Ovary (tissue), 9 donors: ENCODE data around the gene SPINK7. TPM values are rescaled to one million over a fixed set of nuclear protein-coding genes. Genes with fewer than 3 reads are reported as not detected.

Source experiments
- DNase-seq, 5 donors: peaks; one replicate each; pipeline ENCODE4 v3.0.0-alpha.2; 2019 to 2020
- H3K27ac ChIP-seq, 2 donors: fragments of 200-600 bp; one replicate each; pipeline versions ENCODE4 v1.5.1 to v1.8.0; 2019 to 2022
- H3K27me3 ChIP-seq: fragments of 200-600 bp; one replicate; pipeline ENCODE4 v1.8.0; 2022
- H3K36me3 ChIP-seq: fragments of 200-600 bp; sonication (generic); one replicate; pipeline ENCODE4 v1.5.1; 2019
- H3K4me1 ChIP-seq: one replicate; pipeline ENCODE4 v1.8.1; 2013; ENCODE audit warnings: mild to moderate bottlenecking, moderate library complexity; ENCODE audit not compliant: insufficient read depth
- H3K4me3 ChIP-seq: fragments of 200-600 bp; sonication (generic); one replicate; pipeline ENCODE4 v1.5.1; 2017
- H3K9me3 ChIP-seq, 2 donors: fragments of 200-600 bp in 1 of 2; sonication (generic) in 1 of 2; one replicate each; pipeline versions ENCODE4 v1.5.1 to v1.8.1; 2013 to 2019; ENCODE audit warnings: mild to moderate bottlenecking in 1 of 2, moderate library complexity in 1 of 2
- CTCF ChIP-seq, 3 donors: fragments of 450-650 bp in 2 of 3; fragments of 200-600 bp in 1 of 3; IDR thresholded peaks; one replicate each; pipeline versions ENCODE4 v1.5.1 to v1.8.0; 2016 to 2022; ENCODE audit warnings: antibody characterized with exemption in 3 of 3, mild to moderate bottlenecking in 1 of 3
- EP300 ChIP-seq: sonication (generic); formaldehyde crosslinking; IDR thresholded peaks from one replicate; pipeline ENCODE4 v1.6.1; 2017; ENCODE audit warnings: antibody characterized with exemption
- POLR2A ChIP-seq: fragments of 450-650 bp; IDR thresholded peaks from one replicate; pipeline ENCODE4 v1.6.1; 2017; ENCODE audit warnings: antibody characterized with exemption, mild to moderate bottlenecking, moderate library complexity
- WGBS, 3 donors: extraction: QIAGEN DNeasy Blood & Tissue Kit in 1 of 3; methylation state at CpG; one replicate each; pipeline versions ENCODE4 v1.1.5 to v1.1.7; 2013 to 2017; 5-methylcytosine and 5-hydroxymethylcytosine counted together
- intact Hi-C, 4 donors: fragments of 100-400 bp; cut with DNase I; formaldehyde crosslinking; loops; one replicate each; pipeline versions ENCODE4 v1.11.0 to v1.15.1; 2022 to 2023
- polyA plus RNA-seq, 2 donors: library from polyadenylated mRNA; stranded (reverse); fragments of 200-250 nt in 1 of 2; fragments of 350-450 nt in 1 of 2; fragmentation: Illumina TruSeq in 1 of 2; extraction: RNeasy Lipid Tissue Mini Kit (QIAGEN cat#74804) in 1 of 2; gene quantifications; one replicate each; pipeline ENCODE4 v1.2.3, GENCODE V29; 2013 to 2014
- total RNA-seq, 7 donors: library from RNA; depleted of rRNA in 2 of 7; stranded (reverse); fragments of >200 nt in 2 of 7; fragmentation: NEBNext Ultra II Directional in 3 of 7; extraction: Animal tissue kit (Norgen Biotek cat#: 25700) in 3 of 7; gene quantifications; one replicate each; pipeline versions ENCODE4 v1.1.0 to v1.2.4, GENCODE V29; 2016 to 2023
- donor health status: DM: no; HTN: no; CAD: no; lungs with moderate emphysema.
- donor health status: DM: no; HTN: no; CAD: no.
- donor health status: Bipolar disorder and iron deficiency.
- donor health status: DM: yes; HTN: yes; CAD: no.
- donor health status: DM: no; HTN: no; CAD: no.
- donor health status: DM: yes; HTN: yes; CAD: no.

The SPINK7 gene
- total and polyA plus RNA-seq, 9 donors, result not detected

DNA sequence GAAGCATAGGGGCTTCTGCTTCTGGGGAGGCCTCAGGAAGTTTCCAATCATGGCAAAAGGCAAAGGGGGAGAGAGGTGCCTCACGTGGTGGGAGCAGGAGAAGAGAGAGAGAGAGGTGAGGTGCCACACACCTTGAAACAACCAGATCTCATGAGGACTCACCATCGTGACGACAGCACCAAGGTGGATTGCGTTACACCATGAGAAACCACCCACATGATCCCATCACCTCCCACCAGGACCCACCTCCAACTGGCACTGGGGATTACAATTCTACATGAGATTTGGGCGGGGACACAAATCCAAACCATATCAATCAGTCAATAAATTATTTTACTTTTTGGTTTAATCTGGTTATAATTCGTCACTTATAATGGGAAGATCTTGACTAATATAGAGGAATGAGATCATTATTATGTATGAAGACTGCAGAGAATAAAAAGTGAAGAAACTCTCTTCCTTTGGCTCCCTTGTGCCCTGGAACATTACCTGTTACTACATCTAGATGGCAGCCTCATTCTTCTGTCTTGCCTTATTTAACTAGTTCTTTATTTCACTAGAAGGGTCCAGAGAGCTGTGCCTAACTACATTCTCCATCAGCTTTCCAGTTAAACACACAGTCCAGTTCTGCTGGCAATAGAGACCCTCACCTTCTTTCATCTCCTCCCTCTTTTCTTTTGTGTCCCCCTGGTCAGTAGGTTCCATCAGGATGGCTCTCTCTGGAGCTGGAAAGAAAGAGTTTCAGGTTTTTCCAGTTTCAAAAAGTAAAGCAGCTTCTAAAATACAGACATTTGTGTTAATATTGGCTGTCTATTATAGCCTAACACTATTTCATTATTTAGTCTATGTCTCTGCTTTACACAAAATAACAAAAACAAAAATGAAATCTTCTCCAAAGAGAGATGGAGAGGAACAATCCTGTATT is 21.7 kb upstream of the SPINK7 start:
- no peak for TF ChIP-seq EP300
- no peak for TF ChIP-seq POLR2A
- TF ChIP-seq CTCF (IDR thresholded peaks at IDR 0.05), result no peak
- WGBS, 3 donors, result 50 to 56% (median 54%) methylated on average over 6 of the region's 6 CpGs
- H3K27ac ChIP-seq, result no peak overlapping the region
- H3K36me3 ChIP-seq, result no peaks in the 10 kb centered on the region
- H3K27me3 ChIP-seq, result no peaks in the 10 kb centered on the region
- no peak overlapping the region for H3K4me3 ChIP-seq
- no peaks in the 10 kb centered on the region for H3K9me3 ChIP-seq
- intact Hi-C loops, result no loop called here
- H3K4me1 ChIP-seq, result no peaks in the 10 kb centered on the region
- DNase-seq, result no peak

DNA sequence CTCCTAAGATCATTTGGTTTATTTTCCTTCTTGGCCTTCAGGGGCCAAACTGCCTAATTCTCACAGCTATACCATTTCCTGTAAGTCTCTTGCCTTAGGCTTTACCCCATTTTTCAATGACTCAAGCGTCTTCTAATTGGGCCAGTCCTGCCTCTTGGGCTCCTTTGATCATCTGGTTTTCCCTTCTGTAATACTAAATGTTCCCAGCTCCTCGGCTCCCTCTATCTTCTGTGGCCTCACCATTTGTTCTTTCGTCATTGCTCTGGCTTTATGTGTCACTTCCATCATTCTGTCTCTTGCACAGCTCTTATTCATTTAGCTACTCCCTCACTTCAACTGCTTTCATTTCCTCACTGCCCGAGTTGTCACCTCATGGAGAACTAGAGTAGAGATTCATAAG is 14.5 kb upstream of the SPINK7 start:
- Histone ChIP-seq H3K4me1 (no peaks in the 10 kb centered on the region), H3K36me3 (no peaks in the 10 kb centered on the region), H3K9me3 (no peaks in the 10 kb centered on the region), H3K4me3 (no peak overlapping the region), H3K27ac (no peak overlapping the region), H3K27me3 (no peaks in the 10 kb centered on the region)
- intact Hi-C loops, result no loop called here
- TF ChIP-seq CTCF (IDR thresholded peaks at IDR 0.05) (no peak), EP300 (no peak), POLR2A (no peak)
- no peak for DNase-seq
- WGBS, 3 donors, result 74 to 84% (median 82%) methylated on average over 4 of the region's 4 CpGs

DNA sequence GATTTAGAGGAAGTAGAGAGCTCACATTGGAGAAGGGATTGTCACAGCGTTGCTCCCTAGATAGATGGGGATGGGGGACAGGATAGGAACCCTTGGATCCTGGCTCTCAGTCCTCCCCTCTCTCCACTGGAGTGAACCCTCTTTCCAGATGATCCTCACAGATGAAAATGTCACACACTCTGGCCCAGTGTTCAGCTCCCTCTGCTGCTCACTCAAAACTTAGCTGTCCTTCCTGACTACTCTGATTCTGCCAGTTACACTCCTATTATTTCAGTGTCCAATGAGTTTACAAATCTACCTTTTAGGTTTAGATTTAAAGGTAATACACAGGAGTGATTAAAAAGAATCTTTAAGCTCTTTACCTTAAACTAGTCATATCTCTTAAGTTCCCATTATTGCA is 5.8 kb upstream of the SPINK7 start:
- intact Hi-C loops, result no loop called here
- Histone ChIP-seq H3K27me3 (no peaks in the 10 kb centered on the region), H3K27ac (no peak overlapping the region), H3K9me3 (no peaks in the 10 kb centered on the region), H3K36me3 (no peaks in the 10 kb centered on the region), H3K4me3 (no peak overlapping the region), H3K4me1 (no peaks in the 10 kb centered on the region)
- TF ChIP-seq EP300, result no peak
- TF ChIP-seq CTCF (IDR thresholded peaks at IDR 0.05), result no peak
- TF ChIP-seq POLR2A, result no peak
- 82 to 87% (median 82%) methylated on average over 1 of the region's 1 CpG for WGBS, 3 donors
- DNase-seq, result no peak

DNA sequence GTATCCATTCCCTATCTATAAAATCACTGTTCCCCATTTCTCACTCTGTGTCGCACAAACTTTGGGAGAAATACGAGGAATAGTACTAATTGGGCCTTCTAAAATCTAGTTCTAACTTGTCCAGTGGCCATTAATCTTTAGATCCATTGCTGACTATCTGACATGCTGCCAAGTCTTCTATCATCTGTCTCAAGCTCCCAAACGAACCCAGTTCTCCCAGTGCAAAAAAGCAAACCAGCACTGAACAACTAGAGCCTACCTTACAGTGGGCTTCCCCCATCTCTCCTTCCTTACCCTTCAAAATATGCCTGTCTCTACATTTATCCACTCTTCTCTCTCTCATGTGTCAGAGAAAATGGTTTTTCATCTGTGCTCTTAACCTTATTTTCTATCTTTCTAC is 3.2 kb upstream of the SPINK7 start:
- Histone ChIP-seq H3K9me3 (no peaks in the 10 kb centered on the region), H3K27ac (no peak overlapping the region), H3K4me3 (no peak overlapping the region), H3K27me3 (no peaks in the 10 kb centered on the region), H3K36me3 (no peaks in the 10 kb centered on the region), H3K4me1 (no peaks in the 10 kb centered on the region)
- TF ChIP-seq POLR2A (no peak), EP300 (no peak), CTCF (IDR thresholded peaks at IDR 0.05) (no peak)
- no peak for DNase-seq
- 78 to 85% (median 81%) methylated on average over 3 of the region's 3 CpGs for WGBS, 3 donors
- intact Hi-C loops, result no loop called here
